Measurements from ENCODE around the gene DYNLRB1. TPM values are rescaled to one million over a fixed set of nuclear protein-coding genes. Genes with fewer than 3 reads are reported as not detected.

The DYNLRB1 gene
- total and polyA plus RNA-seq, 9 of the 15 experiments (the other 6 are each of a cell fraction or from before 2014, with no cell fraction given), result 48.7 to 358 (median 121) TPM

- Histone ChIP-seq H3K27ac (ENCODE audit: extremely low read depth, low read depth, low read length) (peak overlapping the region; percentile 80), H3K4me3 (peak overlapping the region; percentile 67), H3K9ac (ENCODE audit: insufficient read depth in 1 of 2, low read depth in 2 of 2, low read length in 2 of 2) (peak overlapping the region; percentile 79 to 97), H3K9me1 (ENCODE audit: control insufficient read depth, insufficient read depth, low read length) (no peaks in the 10 kb centered on the region), H2AFZ (ENCODE audit: low read depth, low read length) (peak overlapping the region; percentile 96), H3K9me3 (replicated peaks; ENCODE audit: control insufficient read depth, insufficient read depth, low read depth, low read length) (no peaks in the 10 kb centered on the region), H3K36me3 (ENCODE audit: control insufficient read depth, insufficient read depth, low read length) (peaks cover 15% of the 10 kb centered on the region; the same call in 2 of the 3 replicates), H3K4me2 (ENCODE audit: insufficient read depth, low read length) (peak overlapping the region; percentile 99), H3K79me2 (ENCODE audit: control insufficient read depth, insufficient read depth, low read length) (peaks cover 51% of the 10 kb centered on the region), H3K27me3 (ENCODE audit: control insufficient read depth in 2 of 2, insufficient read depth in 2 of 2, low read length in 2 of 2) (no peaks in the 10 kb centered on the region), H4K20me1 (replicated peaks; ENCODE audit: control insufficient read depth, insufficient read depth, low read length) (no peaks in the 10 kb centered on the region), H3K4me1 (replicated peaks in 1 of 2; ENCODE audit: control insufficient read depth in 2 of 2, insufficient read depth in 2 of 2, low read length in 2 of 2) (peaks cover 12 to 18% of the 10 kb centered on the region in 2 experiments; a peak in 4 of 5 replicates)
- FAIRE-seq (peak; percentile 82), DNase-seq (ENCODE audit: extremely low read depth in 1 of 4, low spot score in 3 of 4) (peak; percentile 65 to 83 (median 72)), ATAC-seq (peak; percentile 88)
- WGBS (ENCODE audit: insufficient coverage, low coverage, missing lambda C conversion rate), result 2% methylated on average over 36 of the region's 36 CpGs
- ChIA-PET POLR2A (interaction anchor here (0.6 to 2.5 kb wide), 16 partner anchors 9 to 352 kb away, joined by 3 to 8 read pairs (median 4); partner anchors contain the start of genes AHCY and TP53INP2), CTCF (ENCODE audit: low intra/inter-chr PET ratio) (interaction anchor here (0.7 kb wide), 1 partner anchor 152 kb away, joined by 3 read pairs; the partner anchor contains the start of gene ITCH)
- intact Hi-C loops (cut with micrococcal nuclease) (loop anchor here (5.0 kb wide), 1 partner anchor 43 kb away; no protein-coding TSS in a partner anchor), in situ Hi-C loops (cut with MboI) (loop anchor here (5.0 kb wide), 1 partner anchor 213 kb away; the partner anchor contains the start of gene AHCY)
- BruUV-seq (replicated peaks), result TSS peak; percentile 78
- TF ChIP-seq SETDB1 (IDR thresholded peaks at IDR 0.05; ENCODE audit: low read length) (no peak), ZNF764 (CRISPR knock-in tag; IDR thresholded peaks at IDR 0.05; ENCODE audit: low read depth) (no peak), NELFE (IDR thresholded peaks at IDR 0.05; ENCODE audit: insufficient read depth, insufficient read length) (no peak), ZC3H11A (IDR thresholded peaks at IDR 0.05; ENCODE audit: low read depth, low read length) (no peak), CAMTA2 (CRISPR knock-in tag; conservative IDR thresholded peaks at IDR 0.05) (no peak), ZNF324 (CRISPR knock-in tag; IDR thresholded peaks at IDR 0.05) (no peak), ZBTB17 (CRISPR knock-in tag; IDR thresholded peaks at IDR 0.05) (peak; percentile 99), ZNF212 (CRISPR knock-in tag; IDR thresholded peaks at IDR 0.05) (no peak), HDAC2 (IDR thresholded peaks at IDR 0.05) (0 out of 2 replicates have a peak, but pooled peaks have one; percentile 34), SIRT6 (IDR thresholded peaks at IDR 0.05; ENCODE audit: low read depth, low read length) (no peak), E2F8 (IDR thresholded peaks at IDR 0.05; ENCODE audit: low read depth, partially characterized antibody) (no peak), ATF4 (CRISPR knock-in tag; IDR thresholded peaks at IDR 0.05) (no peak), ZNF76 (CRISPR knock-in tag; IDR thresholded peaks at IDR 0.05; ENCODE audit: borderline replicate concordance) (no peak), MLLT1 (IDR thresholded peaks at IDR 0.05) (peak in 1 of 2 experiments; percentile 99; a peak in 2 of 4 replicates), ZEB2 (IDR thresholded peaks at IDR 0.05) (no peak; the same call in 1 of the 2 replicates)
Measured at GRCh38 chr20:34515484-34516246, 557 bp upstream of the DYNLRB1 start.

Data from K562 (cell line).